Spleen (tissue), 11 donors: ENCODE results near the gene MANEAL. TPM values are rescaled to one million over a fixed set of nuclear protein-coding genes. Genes with fewer than 3 reads are reported as not detected.
A peak's percentile ranks its signal among the peaks of the same experiment; 100 is the strongest.

Experiments used
- DNase-seq: peaks from one replicate; pipeline ENCODE4 v3.0.0-alpha.2; 2020
- H3K27ac ChIP-seq, 8 donors: fragments of 200-600 bp; sonication (generic) in 7 of 8; 1 replicate in 4 of 8; 2 replicates in 4 of 8; pipeline versions ENCODE4 v1.5.0 to v1.8.0; 2016 to 2021; ENCODE audit warnings: inconsistent platforms in 4 of 8, mild to moderate bottlenecking in 4 of 8, moderate library complexity in 1 of 8
- H3K27me3 ChIP-seq, 7 donors: fragments of 200-600 bp; sonication (generic) in 6 of 7; replicated peaks in 1 of 7; 1 replicate in 4 of 7; 2 replicates in 3 of 7; pipeline versions ENCODE4 v1.5.0 to v1.8.0; 2016 to 2021; ENCODE audit warnings: inconsistent platforms in 3 of 7, mild to moderate bottlenecking in 1 of 7
- H3K36me3 ChIP-seq, 6 donors: fragments of 200-600 bp; sonication (generic) in 5 of 6; 1 replicate in 4 of 6; 2 replicates in 2 of 6; pipeline versions ENCODE4 v1.5.0 to v1.8.0; 2016 to 2021; ENCODE audit warnings: inconsistent platforms in 2 of 6
- H3K4me1 ChIP-seq, 6 donors: fragments of 200-600 bp; sonication (generic) in 5 of 6; 1 replicate in 3 of 6; 2 replicates in 3 of 6; pipeline versions ENCODE4 v1.5.0 to v1.8.0; 2016 to 2021; ENCODE audit warnings: inconsistent platforms in 3 of 6
- H3K4me3 ChIP-seq, 8 donors: fragments of 200-600 bp; sonication (generic) in 7 of 8; 1 replicate in 4 of 8; 2 replicates in 4 of 8; pipeline versions ENCODE4 v1.5.0 to v1.8.0; 2016 to 2021; ENCODE audit warnings: inconsistent platforms in 4 of 8, mild to moderate bottlenecking in 4 of 8, moderate library complexity in 2 of 8
- H3K9me3 ChIP-seq, 8 donors: fragments of 200-600 bp; sonication (generic) in 7 of 8; 1 replicate in 4 of 8; 2 replicates in 4 of 8; pipeline versions ENCODE4 v1.5.0 to v1.8.0; 2016 to 2021; ENCODE audit warnings: inconsistent platforms in 4 of 8
- CTCF ChIP-seq, 11 experiments: fragments of 200-600 bp in 7 of 11; fragments of 450-650 bp in 4 of 11; sonication (generic) in 4 of 11; IDR thresholded peaks in 8 of 11; conservative IDR thresholded peaks in 3 of 11; 1 replicate in 7 of 11; 2 replicates in 4 of 11; pipeline versions ENCODE4 v1.4.0 to v1.8.0; 2016 to 2021; ENCODE audit warnings: antibody characterized with exemption in 11 of 11, inconsistent platforms in 4 of 11, mild to moderate bottlenecking in 1 of 11
- POLR2A ChIP-seq, 3 donors: fragments of 450-650 bp; IDR thresholded peaks; one replicate each; pipeline ENCODE4 v1.5.1; 2017; ENCODE audit warnings: antibody characterized with exemption in 3 of 3, mild to moderate bottlenecking in 1 of 3
- POLR2AphosphoS5 ChIP-seq, 3 donors: sonication (generic); formaldehyde crosslinking; IDR thresholded peaks; one replicate each; pipeline ENCODE4 v1.5.1; 2017; ENCODE audit warnings: antibody characterized with exemption in 3 of 3
- WGBS, 5 donors: extraction: QIAGEN DNeasy Blood & Tissue Kit in 3 of 5; methylation state at CpG; one replicate each; pipeline versions ENCODE4 v1.1.5 to v1.1.7; 2013 to 2018; 5-methylcytosine and 5-hydroxymethylcytosine counted together
- intact Hi-C: fragments of 100-400 bp; cut with DNase I; formaldehyde crosslinking; loops from one replicate; pipeline ENCODE4 v1.15.0; 2023; ENCODE audit warnings: low total_unique reads
- polyA plus RNA-seq, 3 donors: library from polyadenylated mRNA; stranded (reverse); fragments of 200-250 nt; gene quantifications; one replicate each; pipeline ENCODE4 v1.2.1, GENCODE V29; 2013
- total RNA-seq, 7 donors: library from RNA; depleted of rRNA in 3 of 7; stranded (reverse); fragments of >200 nt in 3 of 7; fragmentation: NEBNext Ultra II Directional in 4 of 7; extraction: Animal tissue kit (Norgen Biotek cat#: 25700) in 4 of 7; gene quantifications; one replicate each; pipeline versions ENCODE4 v1.1.0 to v1.2.1, GENCODE V29; 2016 to 2021
- donor health status: healthy with polysubstance abuse.
- donor health status: DM: no; HTN: no; CAD: no; lungs with moderate emphysema.
- donor health status: DM: no; HTN: no; CAD: no.
- donor health status: Bipolar disorder and iron deficiency.
- donor health status: healthy.
- donor health status: DM: no; HTN: no; CAD: no.
- donor health status: DM: yes; HTN: yes; CAD: no.

The MANEAL gene
- total and polyA plus RNA-seq, 10 donors = 1.4 to 9.2 (median 2.3) TPM

- no peak for TF ChIP-seq POLR2A (IDR thresholded peaks at IDR 0.05)
- no peak for TF ChIP-seq POLR2AphosphoS5 (IDR thresholded peaks at IDR 0.05)
- Histone ChIP-seq H3K27me3 (no peaks in the 10 kb centered on the region), H3K4me3 (peak overlapping the region in 2 of 8 donors; percentile 1 to 37), H3K9me3 (no peaks in the 10 kb centered on the region), H3K4me1 (peaks cover 22 to 100% (median 69%) of the 10 kb centered on the region in 6 donors), H3K27ac (peak overlapping the region in 7 of 8 donors; percentile 22 to 85 (median 78)), H3K36me3 (peaks cover 0 to 43% (median 2%) of the 10 kb centered on the region in 6 donors)
- intact Hi-C loops = no loop called here
- 42 to 57% (median 49%) methylated on average over 4 of the region's 4 CpGs for WGBS, 5 donors
- no peak for DNase-seq
Measured at GRCh38 chr1:37846647-37847339, 53.1 kb downstream of the MANEAL start.

GRCh38 chr1:37849480-37849879, 55.8 kb downstream of the MANEAL start:
- Histone ChIP-seq H3K9me3 (no peaks in the 10 kb centered on the region), H3K4me1 (peaks cover 24 to 100% (median 84%) of the 10 kb centered on the region in 6 donors)
- 91 to 96% (median 93%) methylated on average over 3 of the region's 3 CpGs for WGBS, 5 donors

GRCh38 chr1:37850352-37850955, 56.8 kb downstream of the MANEAL start:
- Histone ChIP-seq H3K4me3 (peak overlapping the region in 1 of 8 donors; percentile 43), H3K27me3 (no peaks in the 10 kb centered on the region), H3K9me3 (no peaks in the 10 kb centered on the region), H3K36me3 (peaks cover 0 to 54% (median 9%) of the 10 kb centered on the region in 6 donors), H3K4me1 (peaks cover 25 to 100% (median 86%) of the 10 kb centered on the region in 6 donors), H3K27ac (peak overlapping the region; percentile 60 to 87 (median 80))
- WGBS, 5 donors = 51 to 85% (median 75%) methylated on average over 6 of the region's 6 CpGs
- DNase-seq = no peak
- intact Hi-C loops = loop anchor here (10.0 kb wide), 1 partner anchor 156 kb away; the partner anchor contains the start of gene CDCA8
- no peak for TF ChIP-seq CTCF (IDR thresholded peaks at IDR 0.05 in 8 of 11, conservative IDR thresholded peaks at IDR 0.05 in 3 of 11)
- no peak for TF ChIP-seq POLR2AphosphoS5 (IDR thresholded peaks at IDR 0.05)
- no peak for TF ChIP-seq POLR2A (IDR thresholded peaks at IDR 0.05)

More at GRCh38 chr1:37849480-37849879, 55.8 kb downstream of the MANEAL start:
- H3K36me3 ChIP-seq = peaks cover 0 to 44% (median 3%) of the 10 kb centered on the region in 6 donors
- intact Hi-C loops = no loop called here
- TF ChIP-seq POLR2AphosphoS5 (IDR thresholded peaks at IDR 0.05) (no peak), CTCF (IDR thresholded peaks at IDR 0.05 in 8 of 11, conservative IDR thresholded peaks at IDR 0.05 in 3 of 11) (no peak), POLR2A (IDR thresholded peaks at IDR 0.05) (no peak)
- peak overlapping the region in 6 of 8 donors; percentile 73 to 87 (median 83) for H3K27ac ChIP-seq
- H3K27me3 ChIP-seq = no peaks in the 10 kb centered on the region
- no peak overlapping the region for H3K4me3 ChIP-seq
- DNase-seq = no peak

Other genes with a start within 250 kb of the MANEAL start
- gene SNIP1, start 239.6 kb upstream of the MANEAL start, total RNA-seq = 10 to 100 TPM; 18.7 to 26.6 (median 20.7) TPM
- gene SNIP1, start 239.6 kb upstream of the MANEAL start, polyA plus RNA-seq = 1 to 10 TPM; 4.3 to 6.6 (median 6.0) TPM
- 1 to 10 TPM in 6 of 7 donors, under 1 TPM in 1; 0.98 to 2.6 (median 1.7) TPM for gene DNALI1, start 236.9 kb upstream of the MANEAL start, total RNA-seq
- 1 to 10 TPM; 1.2 to 2.2 (median 1.5) TPM for gene DNALI1, start 236.9 kb upstream of the MANEAL start, polyA plus RNA-seq
- 10 to 100 TPM; 28.9 to 58.0 (median 34.8) TPM for gene GNL2, start 197.9 kb upstream of the MANEAL start, total RNA-seq
- 10 to 100 TPM; 31.8 to 49.2 (median 41.8) TPM for gene GNL2, start 197.9 kb upstream of the MANEAL start, polyA plus RNA-seq
- gene RSPO1, start 159.0 kb upstream of the MANEAL start, total RNA-seq = 1 to 10 TPM in 1 of 7 donors, under 1 TPM in 5, not detected in 1; 0.37 to 1.0 (median 0.53) TPM
- gene RSPO1, start 159.0 kb upstream of the MANEAL start, polyA plus RNA-seq = under 1 TPM; 0.20 to 0.50 (median 0.48) TPM
- 1 to 10 TPM; 1.2 to 8.2 (median 4.3) TPM for gene CDCA8, start 101.3 kb upstream of the MANEAL start, total RNA-seq
- 1 to 10 TPM; 1.5 to 7.7 (median 3.9) TPM for gene CDCA8, start 101.3 kb upstream of the MANEAL start, polyA plus RNA-seq
- under 1 TPM in 4 of 7 donors, not detected in 3; 0.07 to 0.43 (median 0.26) TPM for gene EPHA10, start 28.7 kb upstream of the MANEAL start, total RNA-seq
- under 1 TPM; 0.02 to 0.10 (median 0.02) TPM for gene EPHA10, start 28.7 kb upstream of the MANEAL start, polyA plus RNA-seq
- gene C1orf122, start 13.9 kb downstream of the MANEAL start, total RNA-seq = 10 to 100 TPM; 15.9 to 31.1 (median 19.5) TPM
- gene C1orf122, start 13.9 kb downstream of the MANEAL start, polyA plus RNA-seq = 10 to 100 TPM; 18.1 to 38.5 (median 23.1) TPM
- gene YRDC, start 14.4 kb downstream of the MANEAL start, total RNA-seq = 10 to 100 TPM in 5 of 7 donors, 1 to 10 TPM in 2; 8.0 to 13.4 (median 10.9) TPM
- gene YRDC, start 14.4 kb downstream of the MANEAL start, polyA plus RNA-seq = 10 to 100 TPM in 1 of 3 donors, 1 to 10 TPM in 2; 7.5 to 12.2 (median 9.9) TPM
- gene MTF1, start 65.7 kb downstream of the MANEAL start, total RNA-seq = 10 to 100 TPM in 6 of 7 donors, 1 to 10 TPM in 1; 9.3 to 49.8 (median 26.6) TPM
- 1 to 10 TPM; 1.3 to 3.1 (median 1.5) TPM for gene MTF1, start 65.7 kb downstream of the MANEAL start, polyA plus RNA-seq
- 10 to 100 TPM; 31.0 to 70.7 (median 45.0) TPM for gene INPP5B, start 153.2 kb downstream of the MANEAL start, total RNA-seq
- 10 to 100 TPM; 11.4 to 27.5 (median 19.0) TPM for gene INPP5B, start 153.2 kb downstream of the MANEAL start, polyA plus RNA-seq
- 10 to 100 TPM; 44.5 to 64.3 (median 53.6) TPM for gene SF3A3, start 196.2 kb downstream of the MANEAL start, total RNA-seq
- gene SF3A3, start 196.2 kb downstream of the MANEAL start, polyA plus RNA-seq = 10 to 100 TPM; 19.7 to 24.9 (median 22.1) TPM
- 10 to 100 TPM; 13.0 to 39.9 (median 19.5) TPM for gene FHL3, start 211.7 kb downstream of the MANEAL start, total RNA-seq
- gene FHL3, start 211.7 kb downstream of the MANEAL start, polyA plus RNA-seq = 10 to 100 TPM in 1 of 3 donors, 1 to 10 TPM in 2; 8.6 to 14.0 (median 9.3) TPM
- 10 to 100 TPM; 19.2 to 51.4 (median 23.7) TPM for gene UTP11, start 218.9 kb downstream of the MANEAL start, total RNA-seq
- gene UTP11, start 218.9 kb downstream of the MANEAL start, polyA plus RNA-seq = 10 to 100 TPM; 12.5 to 21.0 (median 20.6) TPM